ENCODE measurements around the gene MREG.
"Not testable (repeated sequence)": the region's sequence is repeated elsewhere in the genome, so short reads cannot be mapped to it uniquely, and the experiment has no call there.

MREG gene

DNA sequence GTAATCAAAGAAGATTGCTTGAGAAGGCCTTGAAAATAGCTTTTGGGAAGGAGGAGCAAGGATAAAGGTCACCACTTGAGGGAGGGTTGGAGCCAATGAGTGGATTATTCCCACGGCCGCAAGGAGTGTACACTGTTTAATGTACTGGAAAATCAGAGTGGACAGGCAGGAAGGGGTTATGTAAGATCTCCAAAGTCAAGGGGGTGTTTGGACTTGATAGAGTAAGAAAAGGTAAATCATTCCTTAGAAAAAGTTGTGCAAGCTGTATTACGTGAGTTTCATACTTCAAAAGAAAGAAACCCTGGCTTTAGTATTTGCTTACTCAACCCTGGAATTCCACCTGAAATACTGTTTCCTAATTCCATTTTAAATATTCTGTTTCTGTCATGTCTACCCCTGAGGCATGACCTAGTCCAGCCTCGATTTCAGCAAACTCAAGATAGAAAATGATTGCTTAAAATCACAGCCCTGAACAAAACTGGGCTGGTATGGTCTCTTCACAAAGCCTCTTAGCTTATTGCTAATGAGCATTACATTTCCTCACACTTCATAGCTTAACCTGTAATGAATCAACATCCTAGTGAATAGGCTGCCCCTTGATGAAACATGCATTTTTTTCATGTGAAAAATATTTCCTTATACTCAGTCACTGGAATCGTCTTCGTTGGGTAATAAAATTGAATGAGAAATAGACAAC, 1.1 kb downstream of the MREG start:
- Mint-ChIP-seq H3K9me3 (no peaks in the 10 kb centered on the region), H3K4me1 (peaks cover 35% of the 10 kb centered on the region), H3K27ac (no peak overlapping the region), H3K36me3 (ENCODE audit: low read depth) (peaks cover 15% of the 10 kb centered on the region), H3K4me3 (peak overlapping the region; percentile 91), H3K27me3 (ENCODE audit: low read depth, poor library complexity) (peaks cover 7% of the 10 kb centered on the region)
- DNase-seq: no peak
- TF ChIP-seq, protein P1, sequence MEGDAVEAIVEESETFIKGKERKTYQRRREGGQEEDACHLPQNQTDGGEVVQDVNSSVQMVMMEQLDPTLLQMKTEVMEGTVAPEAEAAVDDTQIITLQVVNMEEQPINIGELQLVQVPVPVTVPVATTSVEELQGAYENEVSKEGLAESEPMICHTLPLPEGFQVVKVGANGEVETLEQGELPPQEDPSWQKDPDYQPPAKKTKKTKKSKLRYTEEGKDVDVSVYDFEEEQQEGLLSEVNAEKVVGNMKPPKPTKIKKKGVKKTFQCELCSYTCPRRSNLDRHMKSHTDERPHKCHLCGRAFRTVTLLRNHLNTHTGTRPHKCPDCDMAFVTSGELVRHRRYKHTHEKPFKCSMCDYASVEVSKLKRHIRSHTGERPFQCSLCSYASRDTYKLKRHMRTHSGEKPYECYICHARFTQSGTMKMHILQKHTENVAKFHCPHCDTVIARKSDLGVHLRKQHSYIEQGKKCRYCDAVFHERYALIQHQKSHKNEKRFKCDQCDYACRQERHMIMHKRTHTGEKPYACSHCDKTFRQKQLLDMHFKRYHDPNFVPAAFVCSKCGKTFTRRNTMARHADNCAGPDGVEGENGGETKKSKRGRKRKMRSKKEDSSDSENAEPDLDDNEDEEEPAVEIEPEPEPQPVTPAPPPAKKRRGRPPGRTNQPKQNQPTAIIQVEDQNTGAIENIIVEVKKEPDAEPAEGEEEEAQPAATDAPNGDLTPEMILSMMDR (IDR thresholded peaks at IDR 0.05): no peak

DNA sequence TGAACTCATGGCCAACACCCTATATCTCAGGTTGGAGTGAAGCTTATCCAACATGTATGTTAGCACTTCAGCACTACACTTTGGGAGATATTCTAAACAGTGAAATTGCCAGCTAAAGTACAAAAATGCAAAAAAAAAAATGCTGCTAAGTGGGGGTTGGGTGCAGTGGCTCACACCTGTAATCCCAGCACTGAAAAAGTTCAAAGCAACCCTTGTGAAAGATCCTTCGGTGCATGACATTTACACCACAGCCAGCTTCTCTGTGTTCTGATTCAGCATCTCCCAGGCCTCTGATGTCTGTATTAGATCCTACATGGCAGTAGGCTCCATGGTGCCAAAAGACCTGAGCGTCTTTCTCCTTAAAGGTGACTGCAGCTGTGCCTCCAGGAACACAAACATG, 4.1 kb downstream of the MREG start:
- DNase-seq; H3K4me3 Mint-ChIP-seq; H3K27ac Mint-ChIP-seq; H3K27me3 Mint-ChIP-seq (ENCODE audit: low read depth, poor library complexity); H3K9me3 Mint-ChIP-seq: not testable (repeated sequence)
- peaks cover 11% of the 10 kb centered on the region for H3K36me3 Mint-ChIP-seq (ENCODE audit: low read depth)
- peaks cover 38% of the 10 kb centered on the region for H3K4me1 Mint-ChIP-seq

DNA sequence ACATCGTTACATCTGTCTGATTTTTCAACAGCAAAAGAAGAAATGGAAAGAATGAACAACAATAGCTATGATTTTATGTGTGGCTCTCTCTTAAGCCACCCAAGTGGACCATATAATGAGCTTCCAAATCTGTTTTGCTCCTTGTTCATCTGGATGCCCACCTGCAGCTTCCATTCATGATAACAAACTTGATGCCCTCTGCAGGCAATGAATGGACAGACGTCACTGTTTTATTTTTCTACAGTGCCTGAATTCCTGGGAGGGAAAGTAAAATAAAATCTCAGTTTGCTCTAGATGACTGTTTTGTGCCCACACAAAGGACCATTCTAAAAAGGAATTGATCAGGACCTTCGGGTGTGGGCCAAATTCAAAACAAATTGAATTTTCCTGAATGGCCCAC, 5.0 kb downstream of the MREG start:
- no peaks in the 10 kb centered on the region for H3K9me3 Mint-ChIP-seq
- no peak for DNase-seq
- peaks cover 30% of the 10 kb centered on the region for H3K4me1 Mint-ChIP-seq
- no peak overlapping the region for H3K27ac Mint-ChIP-seq
- H3K4me3 Mint-ChIP-seq: no peak overlapping the region
- peaks cover 11% of the 10 kb centered on the region for H3K36me3 Mint-ChIP-seq (ENCODE audit: low read depth)
- TF ChIP-seq, protein P1 (IDR thresholded peaks at IDR 0.05): no peak
- H3K27me3 Mint-ChIP-seq (ENCODE audit: low read depth, poor library complexity): peaks cover 7% of the 10 kb centered on the region

DNA sequence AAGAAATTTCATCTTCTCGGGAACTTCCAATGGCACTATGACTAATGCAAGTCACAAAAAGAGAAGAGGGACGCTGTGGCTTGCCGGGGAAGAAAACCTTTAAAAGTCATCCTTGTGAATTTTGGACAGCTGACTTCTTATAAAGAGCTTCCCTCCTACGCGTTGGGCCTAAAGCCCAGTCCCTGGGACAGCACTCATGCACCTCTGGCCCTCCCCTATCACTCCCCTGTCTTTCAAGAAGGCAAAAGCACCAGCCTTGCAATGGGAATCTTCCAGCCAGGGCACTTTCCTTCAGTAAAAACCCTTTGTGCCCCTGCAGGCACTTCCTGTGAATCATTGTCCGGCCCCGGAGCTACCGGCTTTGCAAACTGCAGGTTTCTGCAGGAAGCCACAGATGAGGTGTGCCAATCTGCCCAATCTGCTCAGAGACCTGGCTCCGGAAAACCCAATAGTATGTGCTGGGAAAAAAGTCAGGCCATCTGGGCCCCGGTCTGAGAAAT, 7.1 kb downstream of the MREG start:
- H3K4me3 Mint-ChIP-seq: no peak overlapping the region
- TF ChIP-seq, protein P1 (IDR thresholded peaks at IDR 0.05): no peak
- H3K27ac Mint-ChIP-seq: no peak overlapping the region
- H3K9me3 Mint-ChIP-seq: no peaks in the 10 kb centered on the region
- H3K36me3 Mint-ChIP-seq (ENCODE audit: low read depth): peaks cover 8% of the 10 kb centered on the region
- no peak for DNase-seq
- no peaks in the 10 kb centered on the region for H3K27me3 Mint-ChIP-seq (ENCODE audit: low read depth, poor library complexity)
- H3K4me1 Mint-ChIP-seq: peaks cover 13% of the 10 kb centered on the region

DNA sequence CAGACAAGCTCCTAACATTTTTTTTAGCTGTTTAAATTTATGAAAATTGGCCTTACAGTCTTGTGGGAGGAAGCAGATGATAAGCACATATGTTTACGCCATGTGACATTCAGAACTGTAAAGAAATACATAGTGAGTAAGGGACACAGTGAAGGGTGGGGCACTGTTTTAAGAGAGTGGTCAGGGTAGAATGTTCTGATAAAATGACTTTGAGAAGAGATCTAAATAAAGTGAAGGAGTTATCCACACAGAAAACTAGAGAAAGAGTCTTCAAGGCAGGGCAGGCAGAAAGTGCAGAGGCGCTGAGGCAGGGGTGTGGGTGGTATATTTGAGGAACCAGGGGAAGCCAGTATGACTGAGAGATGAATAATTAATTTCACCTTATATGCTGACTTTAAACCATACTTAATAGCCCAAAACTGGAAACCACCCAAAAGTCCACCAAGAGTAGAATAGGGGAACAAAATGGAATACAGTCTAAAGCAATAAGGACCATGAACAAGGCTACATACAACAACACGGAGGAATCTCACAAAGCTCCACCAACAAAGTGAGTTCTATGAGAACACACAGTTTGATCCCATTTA, 8.6 kb downstream of the MREG start:
- Mint-ChIP-seq H3K27me3 (ENCODE audit: low read depth, poor library complexity) (no peaks in the 10 kb centered on the region), H3K36me3 (ENCODE audit: low read depth) (peaks cover 1% of the 10 kb centered on the region), H3K9me3 (no peaks in the 10 kb centered on the region), H3K27ac (no peak overlapping the region), H3K4me1 (peaks cover 13% of the 10 kb centered on the region), H3K4me3 (no peak overlapping the region)
- TF ChIP-seq, protein P1 (IDR thresholded peaks at IDR 0.05): no peak
- DNase-seq: no peak

DNA sequence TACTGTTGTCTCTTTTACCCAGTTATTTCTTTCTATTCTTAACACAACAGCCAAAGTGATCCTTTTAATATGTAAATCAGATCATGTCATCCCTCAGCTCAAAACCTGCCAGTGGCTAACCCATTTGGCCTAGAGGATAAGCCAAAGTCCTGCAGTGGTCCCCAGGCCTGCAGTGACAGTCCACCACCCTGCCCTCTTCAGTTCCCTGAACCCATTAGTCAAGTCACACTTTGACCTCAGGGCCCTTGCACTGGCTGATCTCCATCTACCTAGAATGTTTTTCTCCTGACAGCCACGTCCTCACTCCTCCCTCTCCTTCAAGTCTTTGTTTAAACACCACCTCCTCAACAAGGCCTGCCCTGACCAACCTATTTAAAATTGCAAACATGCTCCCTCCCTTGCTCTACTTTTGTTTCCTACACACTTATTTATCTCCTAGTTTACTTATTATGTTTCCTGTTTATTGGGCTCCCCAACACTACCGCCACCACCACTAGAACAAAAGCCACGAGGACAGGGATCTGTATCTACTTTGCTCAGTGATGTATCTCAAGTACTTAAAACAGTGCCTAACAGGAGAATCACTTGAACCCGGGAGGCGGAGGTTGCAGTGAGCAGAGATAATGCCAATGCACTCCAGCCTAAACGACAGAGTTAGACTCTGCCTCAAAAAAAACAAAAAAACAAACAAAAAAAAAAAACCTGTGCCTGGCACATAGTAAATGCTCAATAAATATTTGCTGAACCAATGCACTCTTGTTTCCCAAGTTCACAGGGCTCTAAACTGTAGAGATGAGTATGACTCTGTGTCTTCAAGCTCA, 9.3 kb downstream of the MREG start:
- Mint-ChIP-seq H3K9me3 (no peaks in the 10 kb centered on the region), H3K27me3 (ENCODE audit: low read depth, poor library complexity) (no peaks in the 10 kb centered on the region), H3K36me3 (ENCODE audit: low read depth) (no peaks in the 10 kb centered on the region), H3K4me1 (peaks cover 13% of the 10 kb centered on the region), H3K27ac (peak overlapping the region; percentile 50), H3K4me3 (no peak overlapping the region)
- TF ChIP-seq, protein P1 (IDR thresholded peaks at IDR 0.05): no peak
- DNase-seq: no peak

All from nephron progenitor cell (in vitro differentiated cells).